22Rv1 (cell line): Measurements from ENCODE around the gene FADD.

Experiments
- H3K27ac ChIP-seq: fragments of 450-650 bp; 2 replicates; pipeline ENCODE4 v1.5.1; 2017
- ZFX ChIP-seq: fragments of 450-650 bp; IDR thresholded peaks from 2 replicates; pipeline ENCODE4 v1.6.1; 2017; ENCODE audit warnings: antibody characterized with exemption, borderline replicate concordance
- TF ChIP-seq, protein P1 (sequence below): fragments of 450-650 bp; IDR thresholded peaks from 2 replicates; pipeline ENCODE4 v1.5.1; 2017; ENCODE audit warnings: mild to moderate bottlenecking

FADD gene

GRCh38 chr11:70251659-70252321, 48.7 kb downstream of the FADD start:
- no peak overlapping the region for H3K27ac ChIP-seq
- TF ChIP-seq, protein P1, sequence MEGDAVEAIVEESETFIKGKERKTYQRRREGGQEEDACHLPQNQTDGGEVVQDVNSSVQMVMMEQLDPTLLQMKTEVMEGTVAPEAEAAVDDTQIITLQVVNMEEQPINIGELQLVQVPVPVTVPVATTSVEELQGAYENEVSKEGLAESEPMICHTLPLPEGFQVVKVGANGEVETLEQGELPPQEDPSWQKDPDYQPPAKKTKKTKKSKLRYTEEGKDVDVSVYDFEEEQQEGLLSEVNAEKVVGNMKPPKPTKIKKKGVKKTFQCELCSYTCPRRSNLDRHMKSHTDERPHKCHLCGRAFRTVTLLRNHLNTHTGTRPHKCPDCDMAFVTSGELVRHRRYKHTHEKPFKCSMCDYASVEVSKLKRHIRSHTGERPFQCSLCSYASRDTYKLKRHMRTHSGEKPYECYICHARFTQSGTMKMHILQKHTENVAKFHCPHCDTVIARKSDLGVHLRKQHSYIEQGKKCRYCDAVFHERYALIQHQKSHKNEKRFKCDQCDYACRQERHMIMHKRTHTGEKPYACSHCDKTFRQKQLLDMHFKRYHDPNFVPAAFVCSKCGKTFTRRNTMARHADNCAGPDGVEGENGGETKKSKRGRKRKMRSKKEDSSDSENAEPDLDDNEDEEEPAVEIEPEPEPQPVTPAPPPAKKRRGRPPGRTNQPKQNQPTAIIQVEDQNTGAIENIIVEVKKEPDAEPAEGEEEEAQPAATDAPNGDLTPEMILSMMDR: no peak

GRCh38 chr11:70252844-70253243, 49.7 kb downstream of the FADD start:
- no peak for TF ChIP-seq ZFX
- TF ChIP-seq, protein P1: no peak
- H3K27ac ChIP-seq: no peak overlapping the region

GRCh38 chr11:70255477-70256116, 52.5 kb downstream of the FADD start:
- no peak overlapping the region for H3K27ac ChIP-seq
- no peak for TF ChIP-seq ZFX
- TF ChIP-seq, protein P1: no peak
